Measurements from ENCODE around the gene SLC41A1. TPM values are rescaled to one million over a fixed set of nuclear protein-coding genes. Genes with fewer than 3 reads are reported as not detected.

Gene SLC41A1
- total RNA-seq, 2 donors from 2014 or later, result 26.7 to 64.1 TPM

- Histone ChIP-seq H3K27me3 (replicated peaks; ENCODE audit: insufficient read depth) (no peaks in the 10 kb centered on the region), H3K36me3 (peaks cover 12% of the 10 kb centered on the region), H3K4me1 (ENCODE audit: control insufficient read depth in 1 of 2, low read depth in 2 of 2) (peaks cover 29 to 77% of the 10 kb centered on the region in 2 donors), H3K27ac (no peak overlapping the region), H3K4me3 (no peak overlapping the region), H3K9me3 (no peaks in the 10 kb centered on the region)
- DNase-seq (ENCODE audit: low spot score) (no peak), ATAC-seq (ENCODE audit: insufficient number of reproducible peaks, low FRiP score, low read depth) (no peak)
- no peak for TF ChIP-seq CTCF (IDR thresholded peaks at IDR 0.05)
Observed at GRCh38 chr1:205803986-205804385, 9.0 kb downstream of the SLC41A1 start.

- Histone ChIP-seq H3K4me1 (ENCODE audit: control insufficient read depth in 1 of 2, low read depth in 2 of 2) (peaks cover 28 to 58% of the 10 kb centered on the region in 2 donors), H3K4me3 (no peak overlapping the region), H3K27ac (no peak overlapping the region), H3K27me3 (replicated peaks; ENCODE audit: insufficient read depth) (no peaks in the 10 kb centered on the region), H3K9me3 (no peaks in the 10 kb centered on the region), H3K36me3 (peaks cover 30% of the 10 kb centered on the region)
- DNase-seq (ENCODE audit: low spot score), result no peak
- TF ChIP-seq CTCF (IDR thresholded peaks at IDR 0.05), result no peak
- no peak for ATAC-seq (ENCODE audit: insufficient number of reproducible peaks, low FRiP score, low read depth)
Observed at GRCh38 chr1:205802060-205802459, 10.9 kb downstream of the SLC41A1 start.

GRCh38 chr1:205800981-205801703, 11.9 kb downstream of the SLC41A1 start:
- Histone ChIP-seq H3K4me1 (ENCODE audit: control insufficient read depth in 1 of 2, low read depth in 2 of 2) (peaks cover 26 to 49% of the 10 kb centered on the region in 2 donors), H3K36me3 (peaks cover 39% of the 10 kb centered on the region), H3K27ac (no peak overlapping the region), H3K9me3 (no peaks in the 10 kb centered on the region), H3K27me3 (replicated peaks; ENCODE audit: insufficient read depth) (no peaks in the 10 kb centered on the region), H3K4me3 (no peak overlapping the region)
- ATAC-seq (ENCODE audit: insufficient number of reproducible peaks, low FRiP score, low read depth) (no peak), DNase-seq (ENCODE audit: low spot score) (no peak)
- no peak for TF ChIP-seq CTCF (IDR thresholded peaks at IDR 0.05)

GRCh38 chr1:205800427-205800826, 12.6 kb downstream of the SLC41A1 start:
- Histone ChIP-seq H3K27ac (no peak overlapping the region), H3K36me3 (peaks cover 46% of the 10 kb centered on the region), H3K27me3 (replicated peaks; ENCODE audit: insufficient read depth) (no peaks in the 10 kb centered on the region), H3K4me3 (no peak overlapping the region), H3K9me3 (no peaks in the 10 kb centered on the region), H3K4me1 (ENCODE audit: control insufficient read depth in 1 of 2, low read depth in 2 of 2) (peaks cover 18 to 42% of the 10 kb centered on the region in 2 donors)
- DNase-seq (ENCODE audit: low spot score), result no peak
- no peak for TF ChIP-seq CTCF (IDR thresholded peaks at IDR 0.05)
- ATAC-seq (ENCODE audit: insufficient number of reproducible peaks, low FRiP score, low read depth), result no peak

- no peaks in the 10 kb centered on the region for H3K9me3 ChIP-seq
- H3K36me3 ChIP-seq, result peaks cover 58% of the 10 kb centered on the region
- H3K4me3 ChIP-seq, result no peak overlapping the region
- no peak overlapping the region for H3K27ac ChIP-seq
- DNase-seq (ENCODE audit: low spot score) (no peak), ATAC-seq (ENCODE audit: insufficient number of reproducible peaks, low FRiP score, low read depth) (no peak)
- H3K27me3 ChIP-seq (replicated peaks; ENCODE audit: insufficient read depth), result no peaks in the 10 kb centered on the region
- H3K4me1 ChIP-seq (ENCODE audit: control insufficient read depth in 1 of 2, low read depth in 2 of 2), result peaks cover 8 to 24% of the 10 kb centered on the region in 2 donors
- TF ChIP-seq CTCF (IDR thresholded peaks at IDR 0.05), result no peak
Observed at GRCh38 chr1:205798577-205798976, 14.4 kb downstream of the SLC41A1 start.
